ENCODE measurements around the gene BARX2. TPM values are rescaled to one million over a fixed set of nuclear protein-coding genes. Genes with fewer than 3 reads are reported as not detected.

The BARX2 gene
- total and polyA plus RNA-seq, 2 of the 4 experiments (the other 2 are of a cell fraction): not detected

- H4K20me1 ChIP-seq (ENCODE audit: insufficient read depth, low read length): no peaks in the 10 kb centered on the region
- H3K4ac ChIP-seq (ENCODE audit: low read depth, low read length): no peak overlapping the region
- dilution Hi-C loops (cut with HindIII; ENCODE audit: low sequenced_read_pairs, unreplicated experiment): no loop called here
- no peak for DNase-seq
- H3K36me3 ChIP-seq (ENCODE audit: control insufficient read depth, insufficient read depth, low read length): no peaks in the 10 kb centered on the region
- no peak overlapping the region for H2BK120ac ChIP-seq (ENCODE audit: low read depth, low read length)
- H2BK20ac ChIP-seq (ENCODE audit: low read depth, low read length): no peak overlapping the region
- H2BK15ac ChIP-seq (ENCODE audit: low read depth, low read length): no peak overlapping the region
- intact Hi-C loops (cut with micrococcal nuclease): no loop called here
- H3K79me1 ChIP-seq (ENCODE audit: low read depth in 1 of 2, low read length in 2 of 2): no peaks in the 10 kb centered on the region
- BruUV-seq (replicated peaks): no TSS peak
- WGBS, 2 experiments (ENCODE audit: extremely low coverage in 2 of 2, insufficient read length in 1 of 2): 96% methylated on average over 4 of the region's 13 CpGs; no CpG with 5 or more reads in 1 of the 2 experiments
- H2BK5ac ChIP-seq (ENCODE audit: low read depth, low read length, poor library complexity, severe bottlenecking): no peak overlapping the region
- H3K4me3 ChIP-seq (ENCODE audit: insufficient read depth, low read depth, low read length): no peak overlapping the region
- POLR2A ChIA-PET (ENCODE audit: unreplicated experiment): no interaction called here
- H3K56ac ChIP-seq (ENCODE audit: extremely low read depth, insufficient read depth, low read length): no peak overlapping the region
- H2AK5ac ChIP-seq (ENCODE audit: low read depth, low read length): no peak overlapping the region
- H4K91ac ChIP-seq (ENCODE audit: insufficient read depth, low read depth, low read length): no peak overlapping the region
- H3K23ac ChIP-seq (ENCODE audit: low read depth, low read length): no peak overlapping the region
- TF ChIP-seq POLR2A (IDR thresholded peaks at IDR 0.05; ENCODE audit: low read depth, low read length) (no peak), MAZ (IDR thresholded peaks at IDR 0.05; ENCODE audit: borderline replicate concordance, low read depth, low read length) (no peak), FOS (IDR thresholded peaks at IDR 0.05; ENCODE audit: low read depth, low read length) (no peak), NFE2L2 (IDR thresholded peaks at IDR 0.05; ENCODE audit: low read depth, low read length) (no peak), CHD1 (IDR thresholded peaks at IDR 0.05; ENCODE audit: low read depth, low read length) (no peak), MXI1 (IDR thresholded peaks at IDR 0.05; ENCODE audit: borderline replicate concordance, low read depth, low read length) (no peak), CEBPB (IDR thresholded peaks at IDR 0.05; ENCODE audit: low read depth, low read length) (no peak), RAD21 (IDR thresholded peaks at IDR 0.05; ENCODE audit: low read length) (no peak), ELK1 (IDR thresholded peaks at IDR 0.05; ENCODE audit: borderline replicate concordance, low read depth, low read length) (no peak), CTCF (conservative IDR thresholded peaks at IDR 0.05; ENCODE audit: low read depth, low read length) (no peak)
- H4K8ac ChIP-seq (ENCODE audit: low read depth in 2 of 2, low read length in 2 of 2): no peak overlapping the region
- peaks cover 29% of the 10 kb centered on the region for H3K27me3 ChIP-seq (ENCODE audit: control insufficient read depth, insufficient read depth, low read length)
- H3K9ac ChIP-seq (ENCODE audit: low read depth, low read length): no peak overlapping the region
- no peak overlapping the region for H3K14ac ChIP-seq (replicated peaks; ENCODE audit: low read depth, low read length)
- no peak overlapping the region for H3K27ac ChIP-seq (ENCODE audit: insufficient read depth, low read length)
- CTCF ChIA-PET: interaction anchor here (0.6 to 1.0 kb wide), 2 partner anchors 35 to 108 kb away, joined by 3 read pairs; no protein-coding TSS in a partner anchor
- H3K18ac ChIP-seq (ENCODE audit: low read depth, low read length): no peak overlapping the region
- in situ Hi-C loops (cut with MboI; ENCODE audit: low sequenced_read_pairs): loop anchor here (5.0 kb wide), 1 partner anchor 380 kb away; no protein-coding TSS in a partner anchor
- no peak overlapping the region for H2AFZ ChIP-seq (replicated peaks; ENCODE audit: low read length, poor library complexity)
- no peaks in the 10 kb centered on the region for H3K4me1 ChIP-seq (ENCODE audit: control insufficient read depth, insufficient read depth, low read length)
- no peaks in the 10 kb centered on the region for H3K9me3 ChIP-seq (ENCODE audit: control insufficient read depth, insufficient read depth, low read length)
- H3K4me2 ChIP-seq (ENCODE audit: low read depth, low read length): no peak overlapping the region
- no peak overlapping the region for H2AK9ac ChIP-seq (replicated peaks; ENCODE audit: low read depth, low read length, poor library complexity)
- H4K5ac ChIP-seq (ENCODE audit: low read depth, low read length): no peak overlapping the region
- no peak for ATAC-seq (ENCODE audit: low read depth)
- H3K9me1 ChIP-seq (ENCODE audit: insufficient read depth, low read length): no peaks in the 10 kb centered on the region
These were observed 8.7 kb upstream of the BARX2 start for GRCh38 chr11:129366737-129367597.

Measured in IMR-90 (cell line).